GM19397 (cell line): ENCODE results near the gene CCDC71.

Experiments used
- ATAC-seq: cut with Tn5 transposase; IDR thresholded peaks from one replicate; pipeline ENCODE4 v1.9.1; 2021; ENCODE audit warnings: mild to moderate bottlenecking, moderate library complexity; ENCODE audit not compliant: unreplicated experiment

Gene CCDC71

DNA sequence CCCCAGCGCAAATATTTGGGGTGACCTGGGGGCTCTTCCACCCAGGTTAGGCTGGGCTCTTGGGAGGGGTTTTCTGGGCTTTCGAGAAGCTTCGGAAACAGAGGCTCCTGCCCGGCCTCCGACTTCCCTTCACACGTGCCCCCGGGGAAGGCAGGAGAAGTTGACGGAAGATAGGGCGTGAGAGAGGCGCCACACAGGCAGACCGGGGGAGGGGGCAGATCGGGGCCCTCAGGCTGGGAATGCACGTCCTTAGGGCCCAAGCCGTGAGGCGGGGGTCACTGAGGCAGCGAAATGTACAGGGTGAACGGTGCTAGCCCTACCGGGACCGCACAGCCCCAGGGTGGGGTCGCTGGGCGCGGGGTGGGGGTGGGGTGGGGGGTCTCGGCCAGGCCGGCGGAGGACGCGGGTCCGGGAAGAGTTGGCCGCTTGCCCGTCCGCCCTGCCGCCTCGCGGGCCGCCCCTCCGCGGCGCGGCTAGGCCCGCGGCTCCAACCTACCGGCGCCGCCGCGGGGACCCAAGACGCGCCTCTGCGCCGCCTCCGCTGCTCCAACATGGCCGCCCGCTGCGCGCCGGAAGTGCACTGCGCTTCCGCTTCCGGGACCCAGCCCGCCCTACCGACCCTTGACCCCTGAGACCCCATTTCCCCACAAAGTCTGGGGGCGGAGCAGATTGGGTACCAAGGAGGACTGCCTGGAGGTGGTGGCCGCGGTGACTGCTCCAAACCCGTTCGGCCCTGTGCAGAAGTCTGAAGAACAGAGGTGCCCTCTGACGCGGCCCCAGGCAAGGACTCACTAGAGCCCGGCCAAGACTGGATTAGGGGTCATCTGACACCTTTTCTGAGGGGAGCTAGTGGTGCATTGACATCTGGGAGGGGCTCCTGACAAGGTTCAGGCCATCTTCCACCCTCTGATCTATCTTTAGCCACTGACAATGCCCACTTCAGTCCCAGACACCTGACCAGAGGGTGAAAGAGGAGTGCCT lies at the start of gene CCDC71:
CCDC71 (minus strand) TSS at position 561 of the 981 bp plus-strand sequence. CDS start 2,123 bp downstream, outside the sequence.
- no peak for ATAC-seq

DNA sequence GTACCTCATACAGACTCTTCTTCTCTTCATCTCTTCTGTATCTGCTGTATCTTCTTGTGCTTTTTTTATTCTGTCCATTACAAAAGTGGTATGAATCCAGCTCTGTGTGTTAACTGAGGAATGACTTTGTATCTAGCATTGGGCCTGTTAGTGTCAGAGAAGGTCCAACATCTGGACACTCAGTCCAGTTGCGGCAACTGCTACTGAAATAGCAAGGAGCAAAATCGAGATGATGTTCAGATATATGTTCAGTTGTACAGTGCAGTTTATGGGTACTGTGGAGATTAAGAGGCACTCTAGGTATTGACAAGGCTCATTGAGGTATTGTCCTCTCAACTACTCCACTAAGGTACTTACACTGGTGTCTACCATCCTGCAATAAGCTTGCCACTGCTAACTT lies 47.9 kb upstream of the CCDC71 start:
- no peak for ATAC-seq

DNA sequence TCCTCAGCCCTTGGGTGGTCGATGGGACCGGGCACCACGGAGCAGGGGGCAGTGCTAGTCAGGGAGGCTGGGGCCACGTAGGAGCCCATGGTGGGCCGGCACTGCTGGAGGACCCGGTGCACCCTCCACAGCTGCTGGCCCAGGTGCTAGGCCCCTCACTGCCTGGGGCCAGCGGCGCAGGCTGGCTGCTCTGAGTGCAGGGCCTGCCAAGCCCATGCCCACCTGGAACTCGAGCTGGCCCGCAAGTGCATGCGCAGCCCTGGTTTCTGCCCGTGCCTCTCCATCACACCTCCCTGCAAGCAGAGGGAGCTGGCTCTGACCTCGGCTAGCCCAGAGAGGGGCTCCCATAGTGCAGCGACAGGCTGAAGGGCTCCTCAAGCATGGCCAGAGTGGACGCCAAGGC lies 47.4 kb upstream of the CCDC71 start:
- no peak for ATAC-seq

DNA sequence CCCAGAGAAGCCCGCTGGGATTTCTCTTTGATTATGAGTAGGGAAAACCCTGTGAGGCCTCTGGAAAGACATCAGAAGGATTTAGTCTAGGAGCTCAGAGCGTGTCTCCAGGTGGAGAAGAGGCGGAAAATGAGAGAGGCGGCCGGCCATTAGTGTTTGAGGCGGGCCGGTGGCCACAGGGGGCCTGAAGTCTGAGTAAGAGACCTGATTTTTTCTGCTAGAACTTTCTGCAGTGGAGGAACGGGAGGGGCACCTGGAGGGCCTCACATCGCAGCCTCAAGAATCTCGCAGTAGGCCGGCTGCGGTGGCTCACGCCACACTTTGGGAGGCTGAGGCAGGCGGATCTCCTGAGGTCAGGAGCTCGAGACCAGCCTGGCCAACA lies 33.8 kb upstream of the CCDC71 start:
- ATAC-seq, result no peak

DNA sequence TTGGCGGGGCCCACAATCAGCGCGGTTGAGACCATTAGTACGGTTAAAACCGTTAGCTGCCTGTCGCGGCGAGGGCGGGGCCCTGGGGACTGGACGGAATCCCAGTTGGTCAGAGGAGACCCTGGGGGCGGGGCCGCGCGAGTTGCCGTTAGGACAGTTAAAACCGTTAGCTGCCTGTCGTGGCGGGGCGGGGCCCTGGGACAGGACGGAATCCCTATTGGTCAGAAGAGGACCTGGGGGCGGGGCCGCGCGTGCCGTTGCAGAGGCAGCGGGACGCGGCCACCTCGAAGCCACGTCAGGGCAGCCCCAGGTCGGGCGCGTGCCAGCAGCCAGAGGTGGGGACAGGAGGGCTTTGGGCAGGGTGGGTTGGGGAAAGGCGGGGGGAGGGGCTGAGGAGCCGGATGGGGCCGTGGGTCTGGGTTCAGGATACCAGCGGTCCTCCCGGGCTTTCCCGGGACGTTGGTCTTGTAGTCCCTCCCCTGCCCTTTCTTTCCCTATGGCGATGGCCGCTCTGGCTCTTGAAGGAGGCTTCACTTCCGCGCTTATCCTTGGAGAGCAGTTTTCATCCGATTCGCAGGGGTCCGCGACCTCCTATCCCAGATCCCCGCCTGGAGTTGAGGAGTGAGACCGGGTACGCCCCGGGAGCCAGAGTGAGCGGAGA lies 33.2 kb upstream of the CCDC71 start:
- ATAC-seq, result no peak

DNA sequence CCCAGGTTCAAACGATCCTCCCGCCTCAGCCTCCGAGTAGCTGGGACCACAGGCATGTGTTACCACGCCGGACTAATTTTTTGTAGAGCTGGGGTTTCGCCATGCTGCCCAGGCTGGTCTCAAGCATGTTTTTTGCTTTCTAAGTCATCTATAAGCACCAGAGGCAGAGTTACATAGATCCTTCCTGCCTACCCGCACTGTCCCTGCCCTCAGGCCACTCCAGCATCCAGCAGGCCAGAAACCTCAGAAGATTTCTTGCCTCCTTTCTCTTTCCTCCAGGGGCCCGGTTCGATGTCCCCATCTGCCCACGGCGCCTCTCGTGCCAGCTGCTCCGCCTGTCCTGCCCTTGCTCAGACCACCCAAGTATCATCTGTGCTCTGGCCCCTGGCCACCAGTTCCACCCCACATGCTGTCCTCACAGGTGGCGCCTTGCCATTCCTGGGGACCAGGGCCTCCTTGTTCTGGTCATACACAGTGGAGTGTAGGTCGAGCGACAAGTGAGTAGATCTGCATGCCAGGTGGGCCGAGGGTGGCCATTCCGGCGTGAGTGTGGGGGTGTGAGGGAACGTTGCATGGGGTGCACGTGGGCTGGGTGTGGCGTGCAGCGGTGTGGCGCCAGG lies 32.6 kb upstream of the CCDC71 start:
- no peak for ATAC-seq

DNA sequence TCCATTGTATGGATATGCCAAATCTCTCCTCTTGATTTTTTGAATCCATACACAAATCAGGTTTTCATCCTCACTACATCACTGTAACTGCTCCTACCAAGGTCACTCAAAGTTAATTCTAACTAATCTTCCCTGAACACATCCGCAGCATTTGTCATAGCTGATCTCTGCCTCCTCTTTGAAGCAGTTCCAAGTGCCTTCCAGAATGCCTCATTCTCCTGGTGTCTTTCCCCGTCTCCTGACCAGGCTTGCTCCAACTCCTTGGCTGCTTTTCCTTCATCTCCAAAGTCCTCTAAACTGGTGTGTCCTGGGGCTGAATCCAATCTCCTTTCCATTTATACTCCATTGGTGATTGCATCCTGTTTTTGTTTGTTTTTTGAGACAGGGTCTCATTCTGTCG lies 32.0 kb upstream of the CCDC71 start:
- no peak for ATAC-seq

DNA sequence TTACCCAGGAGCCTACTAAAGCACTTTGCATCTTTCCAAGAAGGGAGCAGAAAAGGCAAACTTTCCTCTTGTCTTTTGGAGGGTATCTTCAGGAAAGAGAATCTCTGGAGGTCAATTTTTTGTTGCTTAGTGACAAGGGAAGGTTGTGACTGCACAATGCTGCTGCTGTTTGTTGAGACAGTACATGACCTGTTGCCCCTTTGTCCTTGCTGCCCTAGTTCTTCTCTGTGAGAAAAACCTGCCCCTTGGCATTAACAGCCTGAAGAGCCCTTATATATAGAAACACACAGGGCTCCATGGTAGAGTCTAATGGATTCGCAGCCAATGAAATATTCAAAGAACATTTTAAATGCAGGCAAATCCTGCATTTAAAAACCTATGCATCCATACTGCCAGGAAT lies 25.6 kb upstream of the CCDC71 start:
- ATAC-seq, result no peak

DNA sequence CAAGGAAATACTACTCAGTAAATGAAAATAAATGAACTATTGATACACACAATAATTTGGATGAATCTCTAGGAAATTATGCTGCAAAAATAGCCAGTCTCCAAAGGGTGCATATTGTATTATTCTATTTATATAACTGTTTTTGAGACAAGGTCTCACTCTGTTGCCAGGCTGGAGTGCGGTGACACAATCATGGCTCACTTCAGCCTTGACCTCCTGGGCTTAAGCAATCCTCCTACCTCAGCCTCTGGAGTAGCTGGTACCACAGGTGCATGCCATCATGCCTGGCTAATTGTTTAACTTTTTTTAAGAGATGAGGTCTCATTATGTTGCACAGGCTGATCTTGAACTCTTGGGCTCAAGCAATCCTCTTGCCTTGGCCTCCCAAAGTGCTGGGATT lies 17.7 kb upstream of the CCDC71 start:
- ATAC-seq, result no peak

DNA sequence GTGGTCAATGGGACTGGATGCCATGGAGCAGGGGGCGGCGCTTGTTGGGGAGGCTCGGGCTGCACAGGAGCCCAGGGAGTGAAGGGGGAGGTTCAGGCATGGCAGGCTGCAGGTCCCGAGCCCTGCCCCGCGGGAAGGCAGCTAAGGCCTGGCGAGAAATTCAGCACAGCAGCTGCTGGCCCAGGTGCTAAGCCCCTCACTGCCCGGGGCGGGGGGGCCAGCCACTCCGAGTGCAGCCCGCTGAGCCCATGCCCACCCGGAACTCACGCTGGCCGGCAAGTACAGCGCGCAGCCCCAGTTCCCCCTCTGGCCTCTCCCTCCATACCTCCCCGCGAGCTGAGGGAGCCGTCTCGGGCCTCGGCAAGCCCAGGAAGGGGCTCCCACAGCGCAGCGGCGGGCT lies 16.6 kb upstream of the CCDC71 start:
- ATAC-seq, result no peak

DNA sequence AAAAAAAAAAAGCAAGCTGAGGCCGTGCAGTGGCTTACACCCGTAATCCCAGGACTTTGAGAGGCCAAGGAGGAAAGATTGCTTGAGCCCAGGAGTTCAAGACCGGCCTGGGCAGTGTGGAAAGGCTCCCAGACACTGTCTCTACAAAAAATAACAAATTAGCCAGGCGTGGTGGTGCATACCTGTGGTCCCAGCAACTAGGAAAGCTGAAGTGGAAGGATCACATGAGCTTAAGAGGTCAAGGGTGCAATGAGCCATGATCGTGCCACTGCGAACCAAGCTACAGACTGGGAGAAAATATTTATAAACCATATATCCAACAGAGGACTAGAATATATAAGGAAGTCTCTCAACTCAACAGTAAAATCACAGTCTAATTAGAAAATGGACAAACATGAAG lies 15.2 kb upstream of the CCDC71 start:
- ATAC-seq, result no peak

DNA sequence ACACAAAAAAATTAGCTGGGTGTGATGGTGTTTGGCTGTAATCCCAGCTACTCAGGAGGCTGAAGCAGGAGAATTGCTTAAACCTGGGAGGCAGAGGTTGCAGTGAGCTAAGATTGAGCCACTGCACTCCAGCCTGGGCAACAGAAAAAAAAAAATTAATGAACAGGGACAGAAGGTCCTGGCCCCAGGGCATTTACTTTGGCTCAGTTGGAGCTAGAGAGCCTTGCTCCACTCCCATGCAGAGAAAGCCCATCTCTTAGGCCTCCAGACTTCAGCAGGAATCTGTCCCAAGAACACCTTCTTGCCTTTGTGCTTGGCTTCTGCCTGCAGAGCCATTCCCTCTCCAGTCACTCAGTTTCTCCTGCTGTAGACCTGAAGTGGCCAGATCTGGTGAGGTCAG lies 14.0 kb upstream of the CCDC71 start:
- no peak for ATAC-seq

DNA sequence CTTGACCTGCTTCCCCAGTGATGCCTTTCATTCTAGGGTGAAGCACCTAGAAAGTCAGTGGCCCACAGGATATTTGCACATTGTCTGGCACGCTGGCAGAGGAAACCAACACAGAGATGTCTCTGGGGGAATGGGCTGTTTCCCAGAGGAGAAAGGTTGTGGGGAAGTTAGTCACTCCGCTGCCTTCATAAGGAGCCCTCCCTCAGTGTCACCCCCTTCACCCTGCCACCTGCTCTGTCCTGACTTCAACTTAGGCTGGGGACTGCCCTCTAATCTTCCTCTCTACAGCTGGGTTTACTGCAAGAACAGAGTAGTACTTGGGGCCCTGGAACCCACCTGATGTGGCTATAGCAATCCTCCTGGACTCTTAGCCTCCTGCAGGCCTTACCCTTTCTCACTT lies 10.9 kb upstream of the CCDC71 start:
- no peak for ATAC-seq

DNA sequence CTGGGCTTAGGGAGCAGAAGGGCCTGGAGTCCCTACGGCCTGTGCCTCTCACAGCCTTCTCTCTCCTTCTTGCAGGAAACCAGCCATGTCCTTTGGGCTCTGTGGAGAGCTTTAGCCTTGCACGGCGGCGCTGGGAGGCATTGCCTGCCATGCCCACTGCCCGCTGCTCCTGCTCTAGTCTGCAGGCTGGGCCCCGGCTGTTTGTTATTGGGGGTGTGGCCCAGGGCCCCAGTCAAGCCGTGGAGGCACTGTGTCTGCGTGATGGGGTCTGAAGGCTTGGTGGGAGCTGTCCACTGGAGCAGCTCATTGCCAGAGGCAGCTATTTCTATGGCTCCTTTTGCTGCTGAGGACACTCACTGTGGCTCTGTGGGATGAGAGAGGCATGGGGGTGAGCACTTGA lies 9.4 kb upstream of the CCDC71 start:
- ATAC-seq, result no peak

DNA sequence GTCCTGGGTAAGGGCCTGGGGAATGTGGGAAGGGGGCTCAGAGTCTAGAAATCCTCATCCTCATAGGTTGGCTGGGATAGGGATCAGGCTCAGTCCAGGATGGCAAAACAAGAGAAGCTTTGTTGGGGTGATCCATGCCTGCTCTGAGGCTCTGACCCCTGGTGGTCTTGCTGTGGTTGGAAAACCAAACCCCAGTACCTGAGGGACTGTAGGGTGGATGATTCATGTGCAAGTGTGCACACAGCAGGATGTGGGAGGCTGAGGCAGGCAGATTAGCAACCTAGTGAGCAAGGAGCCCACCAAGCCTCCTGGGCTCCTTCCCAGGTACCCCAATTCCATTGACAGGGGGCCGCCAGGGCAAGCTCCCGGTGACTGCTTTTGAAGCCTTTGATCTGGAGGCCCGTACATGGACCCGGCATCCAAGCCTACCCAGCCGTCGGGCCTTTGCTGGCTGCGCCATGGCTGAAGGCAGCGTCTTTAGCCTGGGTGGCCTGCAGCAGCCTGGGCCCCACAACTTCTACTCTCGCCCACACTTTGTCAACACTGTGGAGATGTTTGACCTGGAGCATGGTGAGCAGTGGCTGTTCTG lies 8.4 kb upstream of the CCDC71 start:
- no peak for ATAC-seq

DNA sequence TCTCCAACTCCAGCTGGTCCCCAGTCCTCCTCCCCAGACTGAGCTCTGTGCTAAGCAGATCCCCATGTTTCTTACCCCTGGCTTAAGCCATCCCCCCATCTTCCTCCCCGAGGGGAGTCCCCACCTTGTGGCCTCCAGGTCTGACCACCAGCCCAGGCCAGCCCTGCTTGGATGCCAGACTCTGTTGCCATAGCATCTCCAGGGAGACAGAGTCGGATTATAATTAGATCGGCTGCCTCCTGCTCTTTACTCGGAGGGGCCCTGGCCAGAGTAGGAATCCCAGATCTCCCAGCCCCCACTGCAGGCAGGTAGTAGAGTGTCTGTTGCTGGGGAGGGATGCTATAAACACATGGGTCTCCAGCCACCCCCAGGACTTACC lies 7.7 kb upstream of the CCDC71 start:
- ATAC-seq, result no peak

DNA sequence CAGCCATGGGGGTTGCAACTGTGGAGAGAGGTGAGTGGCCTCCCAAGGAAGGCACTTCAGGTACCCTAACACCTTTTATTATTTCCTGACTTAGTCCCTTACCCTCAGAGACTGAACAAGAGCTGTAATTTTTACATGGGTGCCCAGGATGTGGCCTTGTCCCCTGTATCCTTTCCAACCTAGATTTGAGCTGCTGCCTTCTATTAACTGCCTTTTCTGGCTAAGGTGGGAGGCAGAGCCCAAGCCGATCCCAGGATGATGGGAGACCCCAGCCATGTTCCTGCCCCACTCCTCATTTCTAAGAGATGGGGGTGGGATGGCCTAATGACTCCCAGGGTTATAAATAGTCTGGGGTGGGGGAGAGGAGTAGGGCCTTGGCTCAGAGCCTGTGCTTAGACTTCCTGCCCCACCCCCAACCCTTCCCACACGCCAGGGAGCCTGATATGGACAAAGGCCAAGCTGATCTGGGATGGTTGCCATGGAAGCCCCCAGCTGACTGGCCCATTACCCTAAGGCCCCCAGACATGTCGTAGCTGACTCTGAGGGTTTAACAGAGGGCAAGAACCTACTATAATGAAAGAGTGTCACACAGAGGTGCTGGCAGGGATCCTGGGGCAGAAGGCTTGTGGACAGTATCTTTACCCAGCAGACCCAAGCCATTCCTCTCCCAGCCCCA lies 7.1 kb upstream of the CCDC71 start:
- no peak for ATAC-seq

DNA sequence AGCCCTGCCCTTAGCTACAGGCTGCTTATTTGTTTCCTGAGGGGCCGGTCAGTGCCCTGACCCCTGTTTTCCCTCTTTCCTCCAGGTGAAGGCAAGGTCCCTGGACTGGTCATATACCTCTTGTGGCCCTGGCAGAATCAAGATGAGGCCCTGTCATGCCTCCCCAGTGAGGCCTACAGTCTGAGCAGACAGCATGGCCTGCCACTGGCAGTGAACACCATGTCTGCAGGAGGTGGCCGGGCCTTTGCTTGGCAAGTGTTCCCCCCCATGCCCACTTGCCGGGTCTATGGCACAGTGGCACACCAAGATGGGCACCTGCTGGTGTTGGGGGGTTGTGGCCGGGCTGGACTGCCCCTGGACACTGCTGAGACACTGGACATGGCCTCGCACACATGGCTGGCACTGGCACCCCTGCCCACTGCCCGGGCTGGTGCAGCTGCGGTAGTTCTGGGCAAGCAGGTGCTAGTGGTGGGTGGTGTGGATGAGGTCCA lies 6.5 kb upstream of the CCDC71 start:
- no peak for ATAC-seq

DNA sequence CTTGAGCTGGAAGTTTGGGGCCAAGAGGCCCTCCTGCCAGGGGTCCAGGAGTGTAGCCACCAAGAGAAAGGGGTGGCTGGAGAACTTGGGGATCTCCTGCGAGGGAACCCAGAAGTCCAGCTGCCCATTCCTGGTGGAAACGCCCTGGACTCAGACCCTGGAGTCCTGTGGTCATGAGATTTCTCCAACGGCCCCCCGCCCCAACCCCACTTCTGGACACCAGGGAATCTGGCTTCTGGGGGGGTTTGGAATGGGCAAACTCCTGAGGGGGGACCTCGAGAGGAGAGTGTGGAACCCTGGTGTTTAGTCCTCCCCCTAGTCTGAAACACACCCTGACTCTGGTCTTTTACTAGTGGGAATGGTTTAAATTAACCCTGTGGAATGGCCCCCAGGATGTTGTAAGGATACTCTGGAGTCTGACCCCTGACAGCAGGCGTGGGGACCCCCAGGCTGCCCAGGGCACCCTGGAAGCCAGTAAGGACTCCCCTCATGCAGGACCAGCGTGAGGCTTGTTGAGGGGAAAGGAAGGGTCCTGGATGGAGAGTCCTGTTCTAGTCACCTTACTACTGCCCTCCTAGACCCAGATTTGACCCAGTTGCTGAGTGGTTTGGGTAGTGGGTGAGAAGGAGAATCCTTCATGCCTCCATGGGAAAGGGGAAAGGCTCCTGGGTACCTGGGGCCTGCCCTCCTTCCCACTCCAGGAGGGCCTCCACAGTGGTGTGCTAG lies 5.8 kb upstream of the CCDC71 start:
- no peak for ATAC-seq

DNA sequence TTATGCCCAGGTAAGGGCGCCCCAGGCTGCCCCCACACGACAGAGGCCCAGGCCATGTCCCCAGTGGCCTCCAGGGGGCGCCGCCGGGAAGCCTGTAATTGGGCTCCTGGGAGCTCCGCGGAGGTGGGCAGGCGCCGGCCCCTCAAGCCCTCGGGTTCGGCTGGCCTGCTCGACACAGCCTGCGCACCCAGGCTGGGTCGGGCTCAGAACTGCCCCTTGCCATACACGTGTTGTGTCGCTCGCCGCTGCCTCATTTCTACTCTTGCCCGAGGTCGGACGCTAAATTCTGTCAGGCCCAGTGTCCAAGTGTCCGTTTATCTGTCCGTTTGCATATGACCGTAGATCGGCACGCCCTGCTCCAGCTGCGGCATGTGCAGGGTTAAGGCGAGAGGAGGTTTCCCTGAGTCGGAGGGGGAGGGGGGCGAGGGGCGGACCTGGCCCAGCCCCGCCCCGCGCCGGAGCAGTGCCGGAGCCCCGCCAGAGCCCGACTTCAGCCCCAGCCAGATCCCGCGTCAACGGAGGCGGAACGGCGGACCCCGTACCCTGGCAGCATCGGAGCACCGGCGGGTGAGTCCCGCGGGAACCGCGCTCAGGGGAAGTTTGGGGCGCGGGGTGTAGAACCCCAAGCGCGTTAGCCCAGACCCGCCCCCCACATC lies 5.1 kb upstream of the CCDC71 start, which contains the start of gene KLHDC8B:
KLHDC8B (plus strand) TSS at position 480 of the 656 bp plus-strand sequence. CDS start 1,172 bp downstream, outside the sequence.
- no peak for ATAC-seq
